ENCODE data around the gene CCNE1.

DNA sequence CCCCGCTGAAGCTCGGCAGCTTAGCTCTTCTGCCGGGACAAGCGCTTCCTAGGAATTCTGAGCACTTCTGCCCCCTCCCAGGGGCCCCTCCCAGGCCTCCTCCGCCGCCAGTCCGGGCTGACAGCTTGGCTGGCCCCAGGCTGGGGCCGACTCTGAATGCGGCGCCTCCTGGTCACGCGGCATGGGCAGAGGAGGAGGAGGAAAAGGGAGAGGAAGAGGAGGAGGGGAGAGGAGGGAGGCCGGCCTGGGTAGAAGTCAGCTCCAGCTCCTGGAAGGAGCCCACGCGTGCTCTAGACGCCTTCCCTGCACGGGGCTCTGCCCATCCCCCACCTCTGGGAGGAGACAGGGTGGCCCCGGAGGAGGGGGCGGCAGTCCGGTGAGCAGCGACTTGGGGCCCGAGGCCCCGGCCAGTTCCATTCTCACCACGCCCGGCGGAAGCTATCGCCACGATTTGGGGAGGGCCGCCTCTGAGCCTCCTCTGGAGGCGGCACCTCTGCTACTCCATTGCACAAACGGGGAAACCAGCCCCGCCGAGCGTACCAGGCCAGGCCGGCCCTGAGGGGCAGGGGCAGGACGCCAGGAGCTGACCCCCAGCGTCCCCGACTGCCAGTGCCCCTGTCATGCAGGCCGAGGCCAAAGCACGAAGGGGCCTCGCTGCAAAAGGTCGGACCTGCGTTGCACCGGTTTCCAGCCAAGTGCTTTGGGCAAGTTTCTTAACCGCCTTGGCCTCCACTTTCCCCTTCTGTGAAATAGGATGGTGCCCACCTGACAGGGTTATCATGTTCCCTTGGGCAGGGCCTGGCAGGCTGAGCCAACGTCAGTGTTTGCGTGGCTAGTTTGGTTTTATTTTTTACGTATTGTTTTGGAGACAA, 31.6 kb downstream of the CCNE1 start:
- TF ChIP-seq POLR2AphosphoS5 (IDR thresholded peaks at IDR 0.05) (no peak), EP300 (IDR thresholded peaks at IDR 0.05) (no peak)
- TF ChIP-seq, protein P1, sequence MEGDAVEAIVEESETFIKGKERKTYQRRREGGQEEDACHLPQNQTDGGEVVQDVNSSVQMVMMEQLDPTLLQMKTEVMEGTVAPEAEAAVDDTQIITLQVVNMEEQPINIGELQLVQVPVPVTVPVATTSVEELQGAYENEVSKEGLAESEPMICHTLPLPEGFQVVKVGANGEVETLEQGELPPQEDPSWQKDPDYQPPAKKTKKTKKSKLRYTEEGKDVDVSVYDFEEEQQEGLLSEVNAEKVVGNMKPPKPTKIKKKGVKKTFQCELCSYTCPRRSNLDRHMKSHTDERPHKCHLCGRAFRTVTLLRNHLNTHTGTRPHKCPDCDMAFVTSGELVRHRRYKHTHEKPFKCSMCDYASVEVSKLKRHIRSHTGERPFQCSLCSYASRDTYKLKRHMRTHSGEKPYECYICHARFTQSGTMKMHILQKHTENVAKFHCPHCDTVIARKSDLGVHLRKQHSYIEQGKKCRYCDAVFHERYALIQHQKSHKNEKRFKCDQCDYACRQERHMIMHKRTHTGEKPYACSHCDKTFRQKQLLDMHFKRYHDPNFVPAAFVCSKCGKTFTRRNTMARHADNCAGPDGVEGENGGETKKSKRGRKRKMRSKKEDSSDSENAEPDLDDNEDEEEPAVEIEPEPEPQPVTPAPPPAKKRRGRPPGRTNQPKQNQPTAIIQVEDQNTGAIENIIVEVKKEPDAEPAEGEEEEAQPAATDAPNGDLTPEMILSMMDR (IDR thresholded peaks at IDR 0.05): no peak

All from gastroesophageal sphincter (tissue), 3 donors.